Measurements from ENCODE around the gene DHODH.
A peak's percentile ranks its signal among the peaks of the same experiment; 100 is the strongest.
"Not testable (repeated sequence)": the region's sequence is repeated elsewhere in the genome, so short reads cannot be mapped to it uniquely, and the experiment has no call there.

Gene DHODH

GRCh38 chr16:72008424-72009216 is at the start of gene DHODH:
Gene DHODH, plus strand, starts transcription at chr16:72008744. Its CDS starts 21 bp downstream, at chr16:72008765.
- peak; percentile 98 for ATAC-seq

- ATAC-seq, result peak; percentile 81 to 89
Observed at GRCh38 chr16:71961066-71962039, 47.2 kb upstream of the DHODH start.

GRCh38 chr16:71963125-71963875 is 45.2 kb upstream of the DHODH start:
- no peak for ATAC-seq

GRCh38 chr16:71965223-71965622 is 43.3 kb upstream of the DHODH start:
- no peak for ATAC-seq

- ATAC-seq, result no peak
Observed at GRCh38 chr16:71966932-71967331, 41.6 kb upstream of the DHODH start.

GRCh38 chr16:71969353-71969752 is 39.2 kb upstream of the DHODH start:
- ATAC-seq, result no peak

GRCh38 chr16:71971571-71971970 is 37.0 kb upstream of the DHODH start:
- ATAC-seq, result no peak

GRCh38 chr16:71972356-71972755 is 36.2 kb upstream of the DHODH start:
- no peak for ATAC-seq

- ATAC-seq, result no peak
Observed at GRCh38 chr16:71973001-71973400, 35.5 kb upstream of the DHODH start.

- ATAC-seq, result no peak
Observed at GRCh38 chr16:71974068-71974818, 34.3 kb upstream of the DHODH start.

GRCh38 chr16:71985262-71985974 is 23.1 kb upstream of the DHODH start:
- ATAC-seq, result no peak

- ATAC-seq, result no peak
Observed at GRCh38 chr16:71986131-71986530, 22.4 kb upstream of the DHODH start.

GRCh38 chr16:71995038-71995437 is 13.5 kb upstream of the DHODH start:
- ATAC-seq, result no peak

GRCh38 chr16:71997578-71997977 is 11.0 kb upstream of the DHODH start:
- ATAC-seq, result not testable (repeated sequence)

GRCh38 chr16:72001180-72001874 is 7.2 kb upstream of the DHODH start:
- no peak for ATAC-seq

- ATAC-seq, result no peak
Observed at GRCh38 chr16:72002619-72003018, 5.9 kb upstream of the DHODH start.

GRCh38 chr16:72008065-72008423 is 500 bp upstream of the DHODH start:
- ATAC-seq, result not testable (repeated sequence)

- ATAC-seq, result no peak
Observed at GRCh38 chr16:72009779-72010178, 1.2 kb downstream of the DHODH start.

- ATAC-seq, result no peak
Observed at GRCh38 chr16:72012607-72013006, 4.1 kb downstream of the DHODH start.

GRCh38 chr16:72013389-72013788 is 4.8 kb downstream of the DHODH start:
- no peak for ATAC-seq

All from activated CD4-positive, CD25-positive, alpha-beta regulatory T cell treated with anti-CD3 and anti-CD28 coated beads, Interleukin-2, amount 50 U/mL, for 24 hours (primary cell).